ENCODE data around the gene GTPBP6.
"Not testable (repeated sequence)": the region's sequence is repeated elsewhere in the genome, so short reads cannot be mapped to it uniquely, and the experiment has no call there.

Gene GTPBP6

GRCh38 chrX:267771-268261 lies 50.8 kb downstream of the GTPBP6 start:
- DNase-seq (ENCODE audit: low read depth in 2 of 3, low spot score in 1 of 3) = no peak

DNA sequence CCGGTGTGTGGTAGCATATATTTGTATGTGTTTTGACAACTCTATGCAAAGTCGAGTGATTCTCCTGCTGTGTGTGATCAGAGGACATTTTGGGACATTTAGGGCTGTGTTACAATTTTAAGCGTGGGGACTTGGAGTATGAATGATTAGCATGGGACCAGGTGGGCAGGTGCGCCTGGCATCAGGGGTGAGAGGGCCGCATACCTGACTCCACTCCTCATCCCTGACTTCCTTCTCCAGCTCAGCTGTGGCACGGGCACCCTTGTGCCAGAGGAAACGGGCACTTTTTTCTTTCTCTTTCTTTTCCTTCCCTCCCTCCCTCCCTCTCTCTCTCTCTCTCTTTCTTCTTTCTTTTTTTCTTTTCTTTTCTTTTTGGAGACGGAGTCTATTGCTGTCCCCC lies 53.1 kb downstream of the GTPBP6 start:
- DNase-seq (ENCODE audit: low read depth in 2 of 3, low spot score in 1 of 3) = no peak

- DNase-seq (ENCODE audit: low read depth in 2 of 3, low spot score in 1 of 3) = no peak
Measured at GRCh38 chrX:264634-265455, 53.8 kb downstream of the GTPBP6 start.

- DNase-seq (ENCODE audit: low read depth in 2 of 3, low spot score in 1 of 3) = not testable (repeated sequence)
Measured at GRCh38 chrX:264006-264405, 54.6 kb downstream of the GTPBP6 start.

DNA sequence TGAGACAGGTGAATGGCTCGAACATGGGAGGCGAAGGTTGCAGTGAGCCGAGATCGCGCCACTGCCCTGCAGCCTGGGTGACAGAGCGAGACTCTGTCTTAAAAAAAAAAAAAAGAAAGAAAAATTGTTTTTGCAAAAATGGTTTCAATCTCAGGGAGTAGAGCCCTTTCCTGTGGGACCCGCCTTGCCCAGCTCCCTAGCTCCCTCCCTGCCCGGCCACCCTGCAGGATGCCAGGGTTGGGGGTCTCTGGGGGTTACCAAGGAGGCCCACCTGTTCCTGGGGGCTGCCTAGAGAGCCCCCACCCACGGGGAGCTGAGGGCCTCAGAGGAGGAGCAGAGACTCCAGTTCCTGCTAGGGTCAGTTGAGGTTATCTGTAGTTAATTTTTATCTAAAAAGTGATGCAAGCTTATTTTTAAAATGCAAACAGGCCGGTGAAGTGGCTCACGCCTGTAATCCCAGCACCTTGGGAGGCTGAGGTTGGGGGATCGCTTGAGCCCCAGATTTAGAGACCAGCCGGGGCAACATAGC lies 56.2 kb downstream of the GTPBP6 start:
- DNase-seq (ENCODE audit: low read depth in 2 of 3, low spot score in 1 of 3) = no peak

DNA sequence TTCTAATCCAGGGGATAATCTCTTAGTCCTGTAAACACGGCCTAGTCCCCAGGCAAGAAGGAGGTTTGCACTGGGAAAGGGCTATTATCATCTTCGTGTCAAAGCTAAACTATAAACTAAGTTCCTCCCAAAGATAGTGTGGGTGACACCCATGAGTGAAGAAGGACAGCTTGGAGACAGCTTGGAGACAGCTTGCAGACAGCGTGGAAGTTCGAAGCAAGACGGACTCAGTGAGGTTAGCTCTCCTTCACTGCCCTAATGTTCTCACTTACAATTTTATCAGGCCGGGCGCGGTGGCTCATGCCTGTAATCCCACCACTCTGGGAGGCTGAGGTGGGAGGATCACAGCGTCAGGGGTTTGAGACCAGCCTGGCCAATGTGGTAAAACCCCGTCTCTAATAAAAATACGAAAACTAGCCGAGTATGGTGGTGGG lies 56.7 kb downstream of the GTPBP6 start:
- DNase-seq (ENCODE audit: low read depth in 2 of 3, low spot score in 1 of 3) = no peak

DNA sequence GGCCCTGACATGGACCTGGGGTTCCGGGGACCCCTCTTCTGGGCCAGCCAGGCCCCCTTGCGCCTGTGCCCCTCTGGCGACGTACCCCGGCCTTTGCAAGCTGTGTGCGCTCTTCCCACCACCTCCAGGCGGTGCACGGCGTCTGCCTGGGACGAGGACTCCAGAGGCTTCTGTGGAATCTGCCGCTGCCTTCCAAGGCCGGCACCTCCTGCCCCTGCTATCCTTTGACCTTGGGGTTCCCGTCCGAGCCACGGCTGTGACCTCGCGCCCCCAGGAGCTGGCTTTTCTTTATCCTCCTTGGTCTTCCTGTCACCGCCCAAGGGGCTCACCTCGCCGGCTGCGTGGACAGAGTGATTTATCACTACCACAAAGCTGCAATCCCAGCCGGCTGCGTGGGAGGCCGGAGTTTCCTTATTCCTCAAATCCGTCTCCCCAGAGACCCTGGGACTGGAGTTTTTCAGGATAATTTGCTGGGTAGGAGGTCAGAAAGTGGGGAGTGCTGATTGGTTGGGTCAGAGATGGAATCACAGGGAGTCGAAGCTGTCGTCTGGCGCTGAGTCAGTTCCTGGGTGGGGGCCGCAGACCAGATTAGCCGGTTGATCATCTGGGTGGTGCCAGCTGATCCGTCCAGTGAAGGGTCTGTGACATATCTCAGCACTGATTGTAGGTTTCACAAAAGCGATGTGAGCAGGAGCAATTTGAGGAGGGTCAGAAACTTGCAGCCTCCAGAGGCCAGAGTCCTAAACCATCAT lies 57.3 kb downstream of the GTPBP6 start:
- no peak for DNase-seq (ENCODE audit: low read depth in 2 of 3, low spot score in 1 of 3)

DNA sequence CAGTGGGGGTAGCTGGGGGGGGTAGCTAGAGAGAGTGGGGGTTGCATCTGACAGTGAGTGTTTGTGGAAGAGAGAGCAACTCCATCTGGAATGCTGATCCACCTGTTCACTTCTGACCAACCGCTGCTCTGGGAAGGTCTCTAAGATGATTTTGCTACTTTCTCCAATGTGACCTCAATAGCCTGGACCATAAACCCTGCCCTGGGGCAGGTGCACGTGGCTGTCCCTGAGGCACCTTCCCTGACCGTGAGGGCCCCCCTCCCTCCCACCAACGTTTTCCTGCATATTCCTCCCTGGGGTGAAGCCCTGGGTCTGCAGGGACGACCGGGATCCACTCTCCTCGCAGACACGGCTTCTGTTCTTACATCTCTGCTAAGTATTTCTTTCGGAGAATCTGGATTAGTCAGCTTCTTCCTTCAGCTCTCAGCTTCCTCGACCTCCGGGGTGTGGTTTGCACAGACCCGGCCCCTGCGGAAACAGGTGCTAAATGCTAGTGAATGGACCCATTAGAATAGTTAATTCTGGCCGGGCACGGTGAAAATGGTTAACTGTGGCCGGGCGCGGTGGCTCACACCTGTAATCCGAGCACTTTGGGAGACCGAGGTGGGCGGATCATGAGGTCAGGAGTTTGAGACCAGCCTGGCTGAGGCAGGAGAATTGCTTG lies 58.8 kb downstream of the GTPBP6 start:
- DNase-seq (ENCODE audit: low read depth in 2 of 3, low spot score in 1 of 3) = no peak

GRCh38 chrX:258291-259040 lies 60.1 kb downstream of the GTPBP6 start:
- no peak for DNase-seq (ENCODE audit: low read depth in 2 of 3, low spot score in 1 of 3)

- DNase-seq (ENCODE audit: low read depth in 2 of 3, low spot score in 1 of 3) = no peak
Measured at GRCh38 chrX:257681-258289, 60.8 kb downstream of the GTPBP6 start.

DNA sequence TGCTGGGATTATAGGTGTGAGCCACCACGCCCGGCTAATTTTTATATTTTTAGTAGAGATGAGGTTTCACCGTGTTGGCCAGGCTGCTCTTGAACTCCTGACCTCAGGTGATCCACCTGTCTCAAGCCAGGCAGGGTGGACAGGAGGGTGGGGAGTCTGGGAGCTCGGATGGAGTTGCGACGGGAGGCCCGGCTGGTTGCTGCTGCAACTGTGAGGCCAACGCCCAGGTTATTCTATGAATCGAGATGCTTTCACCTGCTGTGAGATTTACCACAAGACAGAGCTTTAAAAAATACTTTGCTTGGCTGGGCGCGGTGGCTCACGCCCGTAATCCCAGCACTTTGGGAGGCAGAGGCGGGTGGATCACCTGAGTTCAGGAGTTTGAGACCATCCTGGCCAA lies 61.5 kb downstream of the GTPBP6 start:
- not testable (repeated sequence) for DNase-seq (ENCODE audit: low read depth in 2 of 3, low spot score in 1 of 3)

DNA sequence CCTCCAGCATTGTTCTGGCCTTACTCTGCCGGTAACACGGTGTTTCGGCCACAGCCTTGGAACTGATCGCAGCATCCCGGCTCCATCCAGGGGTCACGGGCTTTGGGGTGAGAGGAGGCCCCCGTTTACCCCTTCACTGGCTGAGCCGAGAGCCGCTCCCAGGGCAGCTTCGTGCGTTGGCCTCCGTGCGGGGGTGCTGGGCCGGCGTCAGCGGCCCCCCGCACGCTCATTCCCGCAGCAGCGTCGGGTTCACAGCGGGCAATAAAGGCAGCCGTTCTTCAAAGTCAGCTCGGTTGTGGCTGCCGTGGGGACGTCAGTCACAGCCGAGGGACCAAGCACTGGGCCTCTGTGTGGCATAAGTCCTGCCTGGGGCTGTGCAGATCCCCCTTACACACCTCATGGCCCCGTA lies 62.7 kb downstream of the GTPBP6 start:
- DNase-seq (ENCODE audit: low read depth in 2 of 3, low spot score in 1 of 3) = no peak

All from stimulated activated CD4-positive, alpha-beta T cell treated with anti-CD3 and anti-CD28 coated beads, Interleukin-12 subunit alpha, Interleukin-12 subunit beta, amount 100 ng/mL, for 48 hours (primary cell).